ENCODE measurements around the gene HEPH.

DNA sequence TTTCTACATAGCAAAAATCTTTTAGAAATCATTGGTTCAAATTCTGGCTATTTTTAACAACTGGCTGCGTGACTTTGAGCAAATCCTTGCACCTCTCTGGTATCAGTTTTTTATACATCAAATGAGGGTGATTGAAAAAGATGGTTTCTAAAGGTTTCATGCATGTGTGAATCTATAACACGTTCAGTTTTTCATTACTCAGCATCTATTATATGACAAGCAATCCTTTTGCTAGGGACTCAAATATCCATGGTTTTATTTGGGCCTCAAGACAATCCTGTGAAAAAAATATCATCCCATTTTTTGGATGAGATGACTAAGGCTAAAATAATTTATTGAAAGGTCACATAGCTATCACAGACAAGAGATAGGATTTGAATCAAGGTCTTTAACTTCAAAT is 884 bp downstream of the HEPH start:
- no peak for TF ChIP-seq POLR2AphosphoS5 (IDR thresholded peaks at IDR 0.05; ENCODE audit: low read depth)
- TF ChIP-seq, protein P1, sequence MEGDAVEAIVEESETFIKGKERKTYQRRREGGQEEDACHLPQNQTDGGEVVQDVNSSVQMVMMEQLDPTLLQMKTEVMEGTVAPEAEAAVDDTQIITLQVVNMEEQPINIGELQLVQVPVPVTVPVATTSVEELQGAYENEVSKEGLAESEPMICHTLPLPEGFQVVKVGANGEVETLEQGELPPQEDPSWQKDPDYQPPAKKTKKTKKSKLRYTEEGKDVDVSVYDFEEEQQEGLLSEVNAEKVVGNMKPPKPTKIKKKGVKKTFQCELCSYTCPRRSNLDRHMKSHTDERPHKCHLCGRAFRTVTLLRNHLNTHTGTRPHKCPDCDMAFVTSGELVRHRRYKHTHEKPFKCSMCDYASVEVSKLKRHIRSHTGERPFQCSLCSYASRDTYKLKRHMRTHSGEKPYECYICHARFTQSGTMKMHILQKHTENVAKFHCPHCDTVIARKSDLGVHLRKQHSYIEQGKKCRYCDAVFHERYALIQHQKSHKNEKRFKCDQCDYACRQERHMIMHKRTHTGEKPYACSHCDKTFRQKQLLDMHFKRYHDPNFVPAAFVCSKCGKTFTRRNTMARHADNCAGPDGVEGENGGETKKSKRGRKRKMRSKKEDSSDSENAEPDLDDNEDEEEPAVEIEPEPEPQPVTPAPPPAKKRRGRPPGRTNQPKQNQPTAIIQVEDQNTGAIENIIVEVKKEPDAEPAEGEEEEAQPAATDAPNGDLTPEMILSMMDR (conservative IDR thresholded peaks at IDR 0.05; ENCODE audit: low read depth in 2 of 2), result no peak
